Colon (tissue), 2 donors: ENCODE measurements around the gene VRK3.
"Not testable (repeated sequence)": the region's sequence is repeated elsewhere in the genome, so short reads cannot be mapped to it uniquely, and the experiment has no call there.

Experiments used
- FAIRE-seq: peaks from 2 replicates; lab custom pipeline; 2012; peaks lifted over from hg19 to GRCh38; lab: Jason Lieb, UNC
- donor health status: control.
- donor health status: control.

Gene VRK3

DNA sequence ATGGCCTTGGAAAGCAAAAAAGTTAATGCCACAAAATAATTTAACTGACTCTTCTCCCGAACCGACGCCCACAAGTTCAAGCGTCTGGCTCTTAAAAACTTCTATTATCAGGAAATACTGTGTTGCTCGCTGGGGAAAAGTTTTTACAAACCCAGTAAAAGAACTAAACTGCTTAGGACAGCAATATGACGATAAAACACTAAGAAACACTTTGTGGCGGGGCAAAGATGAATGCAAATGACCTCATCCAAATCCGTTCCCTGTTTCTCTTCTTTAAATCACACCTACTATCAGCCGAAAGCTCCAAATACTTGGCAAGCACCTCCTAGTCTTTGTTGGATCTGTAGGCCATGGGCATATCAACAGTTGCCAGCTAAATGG is 69.1 kb downstream of the VRK3 start:
- FAIRE-seq, result no peak

DNA sequence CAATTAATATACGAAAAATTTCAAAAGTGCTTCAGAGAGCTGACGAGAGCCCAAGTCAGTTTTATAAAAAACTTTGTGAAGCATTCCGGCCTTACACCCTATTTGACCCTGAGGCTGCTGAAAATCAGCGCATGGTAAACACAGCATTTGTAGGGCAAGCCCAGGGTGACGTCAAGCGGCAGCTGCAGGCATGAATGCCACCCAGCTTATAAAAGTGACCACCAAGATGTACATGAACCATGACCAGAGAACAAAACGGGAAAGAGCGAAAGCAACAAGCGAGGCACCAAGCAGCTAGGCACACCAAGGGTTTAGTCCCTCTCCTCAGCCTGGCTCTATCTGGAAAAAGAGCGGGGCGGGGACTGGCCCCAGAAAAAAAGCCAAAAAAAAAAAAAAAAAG is 70.2 kb downstream of the VRK3 start:
- FAIRE-seq, result no peak

DNA sequence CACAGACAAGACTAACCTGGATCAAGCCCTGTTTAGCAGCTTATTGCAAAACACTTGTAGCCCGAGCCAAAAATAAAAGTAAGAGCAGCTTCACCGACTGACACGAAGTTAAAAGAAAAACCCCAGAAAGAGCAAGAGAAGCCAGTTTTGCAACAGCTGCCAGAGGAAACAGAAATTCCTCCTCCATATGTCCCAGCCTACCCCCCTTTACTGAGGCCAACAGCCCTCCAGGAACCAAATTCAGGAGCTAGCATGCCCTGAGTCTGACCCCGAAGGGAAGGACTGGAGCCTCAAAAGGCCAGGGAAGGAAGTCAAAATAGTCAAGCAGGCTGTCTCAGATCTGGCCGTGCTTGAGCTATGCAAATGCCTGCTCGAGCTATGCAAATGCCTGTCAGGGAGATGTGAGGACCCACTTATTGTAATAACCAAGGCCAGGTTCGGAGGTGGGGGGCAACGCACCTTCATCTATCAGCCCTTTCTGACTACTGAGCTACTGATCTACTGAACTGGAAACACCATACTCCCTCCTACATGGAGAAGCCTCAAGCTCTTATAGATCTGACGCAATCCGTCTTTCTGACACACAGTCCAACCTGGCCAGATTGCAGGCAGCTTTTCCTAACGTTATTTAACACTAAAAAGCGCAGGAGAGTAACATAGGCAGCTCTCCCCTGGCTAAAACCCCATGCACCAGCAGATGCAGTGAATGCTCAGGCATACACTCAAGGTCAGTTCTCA is 70.9 kb downstream of the VRK3 start:
- no peak for FAIRE-seq

DNA sequence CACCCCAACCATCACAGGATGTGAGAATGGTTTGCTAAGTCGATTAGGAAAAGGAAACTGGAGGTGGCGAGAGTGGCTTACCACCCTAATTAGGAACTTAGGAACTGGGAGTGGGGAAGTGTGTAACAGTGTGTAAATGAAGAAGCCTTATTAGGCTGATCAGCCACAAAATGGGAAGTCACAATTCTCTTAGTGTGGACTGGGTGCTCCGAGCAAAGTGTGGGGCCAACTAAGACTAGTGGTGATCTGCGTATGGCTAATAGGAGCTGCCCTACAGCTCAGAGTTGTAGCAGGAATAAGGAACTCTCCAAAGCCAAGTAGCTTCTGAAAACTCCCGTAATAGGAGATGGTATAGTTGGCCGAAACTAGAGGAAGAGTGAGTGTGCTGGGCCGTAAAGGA is 71.8 kb downstream of the VRK3 start:
- FAIRE-seq, result no peak

DNA sequence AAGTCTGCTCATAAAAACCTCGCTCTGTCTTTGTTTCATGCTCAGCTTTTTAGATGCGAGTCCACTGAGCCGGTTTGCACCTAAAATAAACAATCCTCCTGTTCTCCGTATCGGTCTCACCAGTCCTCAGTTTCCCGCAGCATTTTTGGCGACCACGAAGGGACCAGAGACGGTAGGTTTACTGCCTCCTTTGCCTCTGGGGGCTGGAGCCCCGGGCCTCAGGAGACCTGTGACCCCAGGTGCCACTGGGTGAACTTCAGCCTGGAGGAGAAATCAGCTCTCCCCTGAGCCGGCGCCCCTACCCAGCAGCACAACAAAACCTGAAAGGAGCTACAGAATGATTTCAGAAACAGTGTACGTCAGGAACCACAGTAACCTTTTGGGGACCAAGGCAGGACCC is 72.3 kb downstream of the VRK3 start:
- no peak for FAIRE-seq

DNA sequence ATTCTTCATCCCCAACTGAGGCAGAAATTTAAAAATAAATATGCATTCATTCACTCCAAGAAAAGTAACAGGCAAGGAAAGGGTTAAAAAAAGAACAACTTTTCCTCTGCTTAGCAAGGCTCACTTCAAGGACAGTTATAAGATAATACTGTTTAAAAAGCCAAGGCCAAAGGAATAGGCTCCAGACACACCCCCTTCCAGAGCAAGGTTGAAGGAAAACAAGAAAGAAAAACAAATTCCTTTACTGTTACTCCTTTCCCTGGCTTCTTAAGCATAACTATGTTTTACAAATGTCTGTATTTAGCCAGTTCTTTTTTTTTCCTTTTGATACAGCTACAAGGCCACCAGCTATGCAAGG is 72.7 kb downstream of the VRK3 start:
- no peak for FAIRE-seq

DNA sequence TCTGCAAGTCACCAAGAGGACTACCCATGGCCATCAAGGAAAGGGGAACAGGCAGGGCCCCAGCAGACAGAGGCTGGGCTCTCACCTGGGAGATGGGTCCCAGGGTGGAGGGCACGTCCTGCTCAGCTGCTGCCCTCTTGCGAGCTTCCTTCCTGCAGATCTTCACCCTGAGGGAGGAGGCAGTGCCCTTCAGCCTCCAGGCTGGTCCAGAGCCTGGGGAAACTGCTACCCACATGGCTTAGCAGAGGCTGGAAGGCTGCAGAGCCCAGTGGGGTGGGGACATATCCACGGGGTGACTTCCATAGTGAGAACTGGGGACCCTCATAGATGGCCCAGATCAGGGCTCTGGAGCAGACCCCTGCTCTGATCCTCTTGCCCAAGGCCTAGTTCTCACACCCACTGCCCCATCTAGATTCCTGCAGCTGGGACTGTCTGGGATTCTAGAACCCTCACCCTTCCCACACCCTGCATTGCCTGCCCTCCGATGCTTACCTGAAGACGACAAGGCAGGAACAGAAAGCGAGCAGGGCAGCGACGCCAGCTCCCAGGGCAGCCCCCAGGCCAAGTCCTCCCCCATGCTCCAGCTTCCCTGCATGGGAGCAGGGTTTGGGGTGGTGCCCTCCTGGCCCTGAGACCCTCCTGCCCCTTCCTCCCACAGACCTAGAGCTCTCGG is 73.2 kb downstream of the VRK3 start:
- FAIRE-seq, result no peak

DNA sequence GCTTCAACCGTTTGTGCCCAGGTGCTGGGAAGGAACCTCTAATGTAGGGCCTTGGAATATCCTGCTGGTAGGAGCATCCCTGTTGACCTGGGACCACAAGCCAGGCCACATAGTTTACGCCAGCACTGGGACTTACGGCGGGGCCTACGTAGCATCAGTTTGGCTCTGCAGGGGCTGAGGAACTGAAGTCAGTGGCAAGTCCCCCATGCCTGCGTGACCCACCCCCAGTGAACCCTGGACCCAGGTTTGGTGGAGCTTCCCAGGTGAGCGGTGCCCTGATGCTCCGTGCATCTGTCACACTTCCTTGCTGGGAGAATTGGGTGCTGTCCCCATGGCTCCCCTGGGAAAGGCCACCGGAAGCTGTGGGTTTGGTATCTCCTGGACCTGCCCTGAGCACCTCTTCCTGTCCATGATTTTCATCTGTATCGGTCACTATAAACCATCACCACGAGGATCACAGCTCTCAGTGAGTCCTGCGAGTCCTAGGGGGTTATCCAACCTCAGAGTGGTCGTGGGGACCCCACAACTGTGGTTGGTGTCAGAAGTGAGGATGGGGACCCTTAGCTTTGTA is 74.1 kb downstream of the VRK3 start:
- no peak for FAIRE-seq

DNA sequence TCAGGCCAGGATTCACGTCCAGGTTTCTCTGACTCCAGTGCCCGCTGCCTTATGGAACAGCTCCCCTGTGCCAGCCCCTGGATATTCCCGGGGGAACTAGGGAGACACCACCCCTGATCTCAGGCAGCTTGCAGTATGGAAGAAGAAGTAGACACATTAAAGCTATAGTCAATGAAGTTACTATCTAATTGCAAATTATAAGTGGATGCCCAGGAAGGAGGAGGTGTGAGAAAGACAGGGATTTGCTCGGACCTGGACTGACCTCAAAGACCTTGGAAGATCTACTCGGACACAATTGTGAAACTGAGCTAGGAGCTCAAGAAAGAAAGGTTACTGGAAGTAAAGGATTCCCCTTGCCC is 74.6 kb downstream of the VRK3 start:
- no peak for FAIRE-seq

DNA sequence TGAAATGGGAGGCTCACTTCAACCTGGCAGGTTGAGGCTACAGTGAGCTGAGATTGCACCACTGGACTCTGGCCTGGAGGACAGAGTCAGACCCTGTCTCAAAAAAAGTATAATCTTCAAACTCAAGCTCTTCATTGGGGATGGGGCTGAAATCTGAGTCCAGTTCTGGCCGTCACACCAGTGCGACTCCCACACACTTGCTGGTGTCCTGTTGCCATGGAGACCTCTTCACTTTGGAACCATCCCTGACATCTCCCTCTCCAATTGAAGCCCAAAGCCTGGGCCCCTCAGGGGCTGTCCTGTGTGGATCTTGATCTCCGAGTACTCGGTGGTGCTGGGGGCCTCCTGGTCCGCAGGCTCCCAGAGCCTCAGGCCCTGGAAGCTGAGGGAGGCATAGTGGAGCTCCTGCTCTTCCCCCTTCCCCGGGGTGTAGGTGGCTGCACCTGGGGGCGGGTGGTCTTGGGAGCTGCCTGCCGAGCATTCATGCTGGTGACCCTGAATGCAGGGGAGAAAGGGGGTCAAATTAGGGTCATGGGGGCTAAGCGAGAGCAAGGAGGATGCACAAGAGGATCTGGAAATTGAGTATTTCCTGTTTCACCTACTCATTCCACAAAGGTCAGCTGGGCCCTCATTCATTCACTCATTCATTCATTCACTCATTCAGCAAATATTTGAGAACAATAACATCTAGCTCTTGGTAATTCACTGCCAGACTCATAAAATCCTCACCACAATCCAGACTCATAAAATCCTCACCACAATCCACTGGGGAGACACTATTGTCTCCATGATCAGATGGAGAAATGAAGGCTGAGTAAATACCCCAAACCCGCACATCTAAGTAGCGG is 75.2 kb downstream of the VRK3 start:
- no peak for FAIRE-seq

DNA sequence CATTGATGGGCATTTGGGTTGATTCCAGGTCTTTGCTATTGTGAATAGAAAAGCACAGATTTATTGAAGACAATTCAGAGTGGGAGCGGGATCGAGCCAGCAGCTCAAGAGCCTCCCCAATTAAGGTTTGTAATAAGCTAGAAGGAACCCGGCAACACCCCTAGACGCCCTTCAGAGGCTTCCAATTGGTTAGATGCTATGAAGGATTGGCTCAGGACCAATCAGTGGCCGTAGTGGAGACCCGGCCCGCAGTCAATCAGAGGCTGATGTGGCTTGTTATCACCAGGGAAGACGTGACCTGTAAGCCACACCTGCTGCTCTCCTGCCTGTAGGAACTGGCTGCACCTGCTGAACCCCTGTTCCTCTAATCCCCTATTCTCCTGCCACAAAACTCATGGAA is 78.8 kb downstream of the VRK3 start:
- no peak for FAIRE-seq

DNA sequence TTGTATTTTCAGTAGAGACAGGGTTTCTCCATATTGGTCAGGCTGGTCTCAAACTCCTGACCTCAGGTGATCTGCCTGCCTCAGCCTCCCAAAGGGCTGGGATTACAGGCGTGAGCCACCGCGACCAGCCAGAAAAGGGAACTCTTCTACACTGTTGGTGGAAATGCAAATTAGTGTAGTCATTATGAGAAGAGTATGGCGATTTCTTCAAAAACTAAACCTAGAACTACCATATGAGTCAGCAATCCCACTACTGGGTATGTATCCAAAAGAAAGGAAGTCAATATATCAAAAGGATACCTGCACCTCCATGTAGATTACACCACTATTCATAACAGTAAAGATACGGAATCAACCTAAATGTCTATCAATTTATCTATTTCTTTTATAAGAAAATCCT is 80.6 kb downstream of the VRK3 start:
- FAIRE-seq, result not testable (repeated sequence)

DNA sequence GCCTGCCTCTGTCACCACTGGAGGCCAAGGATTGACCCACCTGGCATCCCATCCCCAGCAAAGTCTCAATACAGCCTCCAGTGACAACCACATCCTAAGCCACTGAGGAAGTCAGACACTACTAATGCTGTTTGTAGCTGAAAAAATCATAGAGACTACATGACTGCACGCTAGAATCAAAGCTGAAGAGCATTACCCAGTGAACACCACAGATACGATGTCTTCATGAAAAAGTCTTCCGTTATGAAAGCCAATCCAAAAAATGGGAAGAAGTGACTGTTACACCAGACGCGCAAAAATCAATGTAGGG is 84.7 kb downstream of the VRK3 start:
- FAIRE-seq, result no peak

DNA sequence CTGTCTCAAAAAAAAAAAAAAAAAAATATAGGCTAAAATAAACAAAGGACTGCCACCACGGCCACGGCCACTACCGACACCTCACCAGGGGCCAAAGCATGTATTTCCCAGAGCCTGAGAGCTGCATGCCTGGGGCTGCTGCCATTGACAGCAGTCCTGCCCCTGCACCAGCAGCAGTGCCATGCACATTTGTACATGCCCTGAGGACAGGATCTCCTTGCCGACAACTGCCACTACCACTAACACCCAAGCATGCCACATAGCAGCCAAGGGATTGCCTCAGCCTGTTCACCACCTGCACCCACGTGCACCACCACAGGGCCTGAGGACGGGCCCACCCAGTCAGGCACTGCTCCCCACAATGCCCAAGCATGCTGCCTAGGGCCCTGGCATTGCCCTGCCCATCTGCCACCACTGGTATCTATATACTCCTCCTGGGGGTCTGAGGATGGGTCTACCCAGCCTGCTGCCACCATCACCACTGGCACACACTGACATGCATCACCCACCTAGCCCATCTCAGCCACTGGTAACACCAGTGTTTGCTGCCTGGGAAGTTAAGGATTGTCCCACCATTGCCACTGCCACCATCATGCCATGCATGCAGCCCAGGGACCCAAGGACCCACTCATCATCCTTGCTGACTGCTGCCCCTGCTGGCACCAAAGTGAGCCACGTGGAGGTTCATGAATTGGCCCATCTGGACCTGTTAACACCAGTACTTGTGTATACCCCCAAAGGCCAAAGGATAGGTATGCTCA is 85.3 kb downstream of the VRK3 start:
- FAIRE-seq, result no peak

DNA sequence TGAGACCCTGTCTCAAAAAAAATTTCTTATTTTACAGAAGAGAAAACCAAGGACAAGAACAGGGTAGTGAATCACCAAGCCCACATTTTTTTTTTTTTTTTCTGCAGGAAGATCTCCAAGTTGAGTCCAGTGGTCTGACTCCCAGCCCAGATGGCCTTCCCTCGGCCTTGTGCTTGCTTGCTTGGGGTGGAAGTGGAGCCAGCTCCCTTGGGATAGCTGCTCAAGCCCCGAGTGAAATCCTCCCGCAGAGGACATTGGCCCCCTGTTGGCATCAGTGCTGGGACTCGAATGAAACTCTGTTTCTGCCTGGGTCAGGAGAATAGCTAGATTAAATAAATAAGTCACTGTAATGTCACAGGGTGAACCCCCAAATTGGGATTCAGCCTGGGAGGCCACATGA is 86.5 kb downstream of the VRK3 start:
- no peak for FAIRE-seq

DNA sequence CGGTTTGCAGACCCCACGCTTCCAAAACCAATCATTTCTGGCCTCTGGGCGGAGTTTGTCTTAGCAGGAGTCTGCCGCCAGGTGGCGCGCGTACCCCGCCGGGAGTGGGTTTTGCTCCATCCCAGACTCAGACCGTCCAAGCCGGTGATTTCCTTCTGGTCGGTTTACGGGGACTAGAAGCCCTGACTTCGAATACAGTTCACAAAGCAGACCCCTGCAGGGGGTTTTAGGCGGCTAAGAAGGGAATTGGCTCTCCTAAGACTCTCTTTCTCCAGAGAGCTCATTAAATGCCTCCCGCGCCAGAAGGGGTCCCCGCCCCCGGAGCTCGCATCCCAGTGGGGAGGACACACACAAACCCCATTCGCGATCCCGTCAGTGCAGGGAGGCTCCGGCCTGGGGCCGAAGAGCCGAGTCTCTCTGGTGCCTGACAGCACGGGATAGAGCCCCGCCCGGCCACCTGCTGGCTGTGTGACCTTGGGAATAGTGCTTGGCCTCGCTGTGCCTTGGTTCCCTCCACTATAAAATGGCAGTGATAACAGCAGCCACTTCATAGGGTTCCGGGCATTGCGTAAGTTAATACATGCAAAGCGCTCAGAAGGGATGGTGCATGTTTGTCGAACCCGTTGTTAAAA is 87.3 kb downstream of the VRK3 start:
- FAIRE-seq, result no peak

DNA sequence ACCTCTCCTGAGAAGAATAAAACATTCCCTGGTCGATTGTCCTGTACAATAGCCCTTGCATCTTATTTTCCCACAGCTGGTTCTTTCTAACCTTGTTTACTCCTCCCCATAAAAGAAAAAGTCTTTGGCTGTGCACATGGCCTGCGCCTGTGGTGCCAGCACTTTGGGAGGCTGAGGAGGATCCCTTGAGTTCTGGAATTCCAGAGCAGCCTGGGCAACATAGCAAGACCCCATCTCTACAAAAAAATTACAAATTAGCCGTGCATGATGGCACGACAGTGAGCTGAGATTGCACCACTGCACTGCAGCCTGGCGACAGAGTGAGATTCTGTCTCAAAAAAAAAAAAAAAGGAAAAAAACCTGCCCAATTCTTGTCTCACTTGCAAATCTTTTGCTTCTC is 88.6 kb downstream of the VRK3 start:
- no peak for FAIRE-seq

DNA sequence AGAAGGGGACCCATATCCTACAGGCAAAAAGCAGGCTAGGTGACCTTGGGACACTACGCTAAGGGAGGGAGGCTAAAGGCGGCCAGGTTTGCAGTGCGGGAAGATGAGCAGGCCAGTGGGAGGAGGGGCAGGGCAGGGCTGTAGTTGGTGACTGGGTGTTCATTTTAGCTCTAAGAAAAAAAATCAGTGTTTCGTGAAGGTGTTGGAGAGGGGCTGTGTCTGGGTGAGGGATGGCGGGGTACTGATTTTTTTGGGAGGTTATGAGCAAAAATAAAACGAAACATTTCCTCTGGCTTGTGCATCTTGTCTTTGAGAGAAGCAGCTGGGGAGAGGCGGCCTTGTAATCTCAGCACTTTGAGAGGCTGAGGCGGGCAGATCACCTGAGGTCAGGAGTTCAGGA is 91.5 kb downstream of the VRK3 start:
- no peak for FAIRE-seq

DNA sequence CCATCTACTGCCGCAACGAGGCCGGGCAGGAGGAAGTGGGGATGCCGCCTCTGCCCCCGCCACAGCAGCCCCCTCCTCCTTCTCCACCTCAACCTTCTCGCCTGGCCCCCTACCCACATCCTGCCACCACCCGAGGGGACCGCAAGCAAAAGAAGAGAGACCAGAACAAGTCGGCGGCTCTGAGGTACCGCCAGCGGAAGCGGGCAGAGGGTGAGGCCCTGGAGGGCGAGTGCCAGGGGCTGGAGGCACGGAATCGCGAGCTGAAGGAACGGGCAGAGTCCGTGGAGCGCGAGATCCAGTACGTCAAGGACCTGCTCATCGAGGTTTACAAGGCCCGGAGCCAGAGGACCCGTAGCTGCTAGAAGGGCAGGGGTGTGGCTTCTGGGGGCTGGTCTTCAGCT is 92.4 kb downstream of the VRK3 start:
- no peak for FAIRE-seq

DNA sequence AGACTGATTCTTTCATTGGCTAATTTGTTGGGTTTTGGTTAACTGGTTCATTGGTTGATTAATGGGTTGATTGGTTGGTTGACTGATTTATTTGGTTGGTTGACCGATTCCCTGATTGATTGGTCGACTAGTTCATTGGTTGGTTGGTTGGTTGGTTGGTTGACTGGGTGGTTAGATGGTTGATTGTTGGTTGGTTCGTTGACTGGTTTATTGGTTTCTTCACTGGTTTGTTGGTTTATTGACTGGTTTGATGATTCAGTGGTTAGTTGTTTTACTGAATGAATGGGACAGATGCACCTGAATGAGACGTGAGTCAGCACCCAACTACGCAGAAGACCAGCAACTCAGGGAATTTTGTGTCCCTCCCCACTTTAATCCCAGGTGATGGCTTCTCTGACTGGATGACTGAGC is 93.1 kb downstream of the VRK3 start:
- FAIRE-seq, result no peak

DNA sequence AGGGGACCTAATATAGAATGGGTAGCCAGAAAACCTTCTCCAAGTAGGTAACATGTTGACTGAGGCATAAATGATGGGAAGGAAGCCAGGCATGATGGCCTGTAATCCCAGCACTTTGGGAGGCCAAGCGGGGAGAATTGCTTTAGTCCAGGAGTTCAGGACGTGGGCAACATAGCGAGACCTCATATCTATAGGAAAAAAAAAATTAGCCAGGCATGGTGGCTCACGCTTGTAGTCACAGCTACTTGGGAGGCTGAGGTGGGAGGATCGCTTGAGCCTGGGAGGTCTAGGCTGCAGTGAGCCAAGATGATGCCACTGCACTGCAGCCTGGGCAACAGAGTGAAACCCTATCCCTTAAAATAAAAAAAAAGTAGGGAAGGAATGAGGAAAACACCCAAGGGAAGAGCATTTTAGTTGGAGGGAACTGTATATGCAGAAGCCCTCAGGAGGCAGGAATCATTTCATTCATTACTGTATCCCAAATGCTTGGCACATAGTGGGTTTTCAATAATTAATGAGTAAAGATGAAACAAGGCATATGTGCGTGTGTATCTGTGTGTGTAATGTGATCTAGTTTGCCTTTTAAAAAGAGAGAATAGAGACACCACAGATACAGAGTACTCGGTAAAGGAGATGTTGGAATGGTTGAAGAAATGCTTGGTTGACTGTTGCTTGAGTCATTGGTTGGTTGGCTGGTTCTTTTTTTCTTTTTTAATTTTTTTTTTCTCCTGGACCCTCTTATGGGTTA is 93.7 kb downstream of the VRK3 start:
- FAIRE-seq, result no peak
